GM18951 (cell line): Measurements from ENCODE around the gene SPATS2.
"Not testable (repeated sequence)": the region's sequence is repeated elsewhere in the genome, so short reads cannot be mapped to it uniquely, and the experiment has no call there.

Source experiments
- POLR2A ChIP-seq: IDR thresholded peaks from 4 replicates; pipeline ENCODE4 v1.6.1; 2011; ENCODE audit warnings: mild to moderate bottlenecking; ENCODE audit not compliant: insufficient read length, insufficient read depth; ENCODE audit errors: extremely low read depth
- in situ Hi-C: fragments of 300-500 bp; cut with MboI; formaldehyde crosslinking; loops from one replicate; pipeline ENCODE4 v1.12.0; 2022; ENCODE audit warnings: low sequenced_read_pairs, mixed read lengths, inconsistent platforms; ENCODE audit not compliant: unreplicated experiment

The SPATS2 gene

GRCh38 chr12:49489720-49490119, 122.5 kb downstream of the SPATS2 start:
- TF ChIP-seq POLR2A: no peak
- in situ Hi-C loops: no loop called here

- in situ Hi-C loops: no loop called here
- no peak for TF ChIP-seq POLR2A
These were observed 124.6 kb downstream of the SPATS2 start for GRCh38 chr12:49491823-49492222.

GRCh38 chr12:49493900-49494299, 126.6 kb downstream of the SPATS2 start:
- no peak for TF ChIP-seq POLR2A
- in situ Hi-C loops: no loop called here

- in situ Hi-C loops: no loop called here
- no peak for TF ChIP-seq POLR2A
These were observed 129.4 kb downstream of the SPATS2 start for GRCh38 chr12:49496417-49497360.

GRCh38 chr12:49501895-49502294, 134.6 kb downstream of the SPATS2 start:
- no peak for TF ChIP-seq POLR2A
- in situ Hi-C loops: no loop called here

- no peak for TF ChIP-seq POLR2A
- in situ Hi-C loops: no loop called here
These were observed 135.3 kb downstream of the SPATS2 start for GRCh38 chr12:49502590-49502989.

- no peak for TF ChIP-seq POLR2A
- in situ Hi-C loops: no loop called here
These were observed 136.5 kb downstream of the SPATS2 start for GRCh38 chr12:49503674-49504180.

- in situ Hi-C loops: no loop called here
These were observed 138.4 kb downstream of the SPATS2 start for GRCh38 chr12:49505672-49506071.

GRCh38 chr12:49507139-49507538, 139.9 kb downstream of the SPATS2 start:
- in situ Hi-C loops: no loop called here
- TF ChIP-seq POLR2A: no peak

More at GRCh38 chr12:49505672-49506071, 138.4 kb downstream of the SPATS2 start:
- no peak for TF ChIP-seq POLR2A

GRCh38 chr12:49509681-49510080, 142.4 kb downstream of the SPATS2 start:
- in situ Hi-C loops: not testable (repeated sequence)

- TF ChIP-seq POLR2A: no peak
- in situ Hi-C loops: no loop called here
These were observed 144.1 kb downstream of the SPATS2 start for GRCh38 chr12:49511410-49511809.

GRCh38 chr12:49512546-49512945, 145.3 kb downstream of the SPATS2 start:
- no peak for TF ChIP-seq POLR2A
- in situ Hi-C loops: no loop called here

GRCh38 chr12:49515266-49515665, 148.0 kb downstream of the SPATS2 start:
- in situ Hi-C loops: loop anchor here (5.0 kb wide), 1 partner anchor 153 kb away; no protein-coding TSS in a partner anchor

More at GRCh38 chr12:49515266-49515665, 148.0 kb downstream of the SPATS2 start:
- TF ChIP-seq POLR2A: no peak
